Measurements from ENCODE around the gene RASGRF1.

The RASGRF1 gene

DNA sequence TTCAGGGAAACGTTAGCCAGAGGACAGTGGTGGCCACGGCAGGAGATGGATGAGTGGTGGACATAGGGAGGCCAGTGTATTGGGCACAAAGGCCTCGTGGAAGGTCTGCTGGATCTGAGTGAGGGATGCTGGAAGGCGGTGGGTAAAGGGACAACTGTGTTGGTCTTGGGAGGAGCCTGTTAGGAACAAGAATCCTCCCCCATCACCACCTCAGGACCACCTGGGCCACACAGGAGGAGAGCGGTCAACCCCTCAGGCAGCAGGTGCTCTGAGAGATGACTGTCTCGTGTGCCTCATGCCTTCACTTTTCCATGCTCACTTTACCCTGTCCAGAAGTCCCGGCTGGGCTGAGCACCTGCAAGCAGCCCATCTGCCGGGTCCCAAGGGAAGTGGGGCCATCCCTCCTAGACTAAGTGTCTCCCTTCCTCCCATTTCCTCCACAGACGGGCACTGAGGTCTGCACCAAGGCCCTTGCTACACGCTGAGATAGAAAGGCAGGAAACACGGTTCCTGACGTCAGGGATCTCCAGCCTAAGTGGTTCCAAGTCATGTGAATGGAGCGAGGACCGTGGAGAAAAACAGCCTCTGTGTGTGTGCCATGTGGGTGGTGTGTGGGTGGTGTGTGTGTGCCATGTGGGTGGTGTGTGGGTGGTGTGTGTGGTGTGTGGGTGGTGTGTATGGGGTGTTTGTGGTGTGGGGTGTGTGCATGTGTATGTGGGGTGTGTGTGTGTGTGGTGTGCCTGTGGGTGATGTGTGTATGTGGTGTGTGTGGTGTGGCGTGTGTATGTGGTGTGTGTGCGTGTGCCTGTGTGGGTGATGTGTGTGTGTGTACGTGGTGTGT, 97.9 kb downstream of the RASGRF1 start:
- in situ Hi-C loops (cut with HindIII; ENCODE audit: low sequenced_read_pairs), result no loop called here

- in situ Hi-C loops (cut with HindIII; ENCODE audit: low sequenced_read_pairs), result no loop called here
Measured at GRCh38 chr15:78991879-78992278, 98.7 kb downstream of the RASGRF1 start.

DNA sequence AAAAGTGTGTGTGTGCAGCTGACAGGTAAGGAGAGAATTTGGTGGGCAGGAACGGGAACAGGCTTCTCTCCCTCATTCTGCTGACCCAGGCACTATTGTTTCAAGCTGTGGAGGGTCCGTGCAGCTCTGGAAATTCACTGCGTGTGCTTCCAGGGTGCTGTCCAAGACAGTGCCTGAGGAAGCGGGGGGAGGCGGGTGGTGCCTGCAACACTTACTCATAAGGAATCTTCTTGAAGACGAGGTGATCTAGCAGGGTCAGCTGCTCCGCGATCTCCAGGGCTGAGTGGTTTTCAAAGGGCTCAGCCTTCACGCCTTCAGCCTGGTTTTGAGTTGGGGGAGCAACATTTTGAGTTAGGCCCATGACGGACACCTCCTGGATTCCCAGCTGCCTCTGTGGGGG, 99.1 kb downstream of the RASGRF1 start:
- in situ Hi-C loops (cut with HindIII; ENCODE audit: low sequenced_read_pairs), result no loop called here

- in situ Hi-C loops (cut with HindIII; ENCODE audit: low sequenced_read_pairs), result no loop called here
Measured at GRCh38 chr15:78990278-78990677, 100.3 kb downstream of the RASGRF1 start.

DNA sequence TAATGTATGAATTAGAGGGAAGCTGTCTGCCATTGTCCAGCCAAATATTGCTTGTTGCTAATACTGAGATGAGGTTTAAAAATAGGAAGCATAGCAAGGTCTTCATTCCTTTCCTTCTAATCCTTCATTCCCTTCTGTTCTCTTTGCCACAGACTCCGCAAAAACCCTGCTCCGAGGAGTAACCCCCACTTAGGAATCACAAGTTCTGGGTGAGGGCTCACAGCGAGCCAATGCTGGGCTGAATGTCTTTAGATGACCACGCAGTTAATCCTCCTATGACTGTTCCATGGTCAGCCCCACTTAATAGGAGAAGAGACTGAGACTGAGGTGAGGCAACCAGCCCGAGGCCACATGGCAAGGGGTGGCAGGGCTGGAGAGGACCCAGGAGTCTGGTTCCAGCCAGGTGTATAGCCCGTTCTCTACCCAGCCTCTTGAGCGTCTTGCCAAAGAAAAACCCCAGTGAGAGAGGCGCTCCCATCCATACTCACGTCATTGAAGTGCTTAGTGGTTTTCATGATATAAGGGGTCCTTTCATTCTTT, 100.8 kb downstream of the RASGRF1 start:
- in situ Hi-C loops (cut with HindIII; ENCODE audit: low sequenced_read_pairs), result no loop called here

- in situ Hi-C loops (cut with HindIII; ENCODE audit: low sequenced_read_pairs), result no loop called here
Measured at GRCh38 chr15:78988361-78988911, 102.1 kb downstream of the RASGRF1 start.

DNA sequence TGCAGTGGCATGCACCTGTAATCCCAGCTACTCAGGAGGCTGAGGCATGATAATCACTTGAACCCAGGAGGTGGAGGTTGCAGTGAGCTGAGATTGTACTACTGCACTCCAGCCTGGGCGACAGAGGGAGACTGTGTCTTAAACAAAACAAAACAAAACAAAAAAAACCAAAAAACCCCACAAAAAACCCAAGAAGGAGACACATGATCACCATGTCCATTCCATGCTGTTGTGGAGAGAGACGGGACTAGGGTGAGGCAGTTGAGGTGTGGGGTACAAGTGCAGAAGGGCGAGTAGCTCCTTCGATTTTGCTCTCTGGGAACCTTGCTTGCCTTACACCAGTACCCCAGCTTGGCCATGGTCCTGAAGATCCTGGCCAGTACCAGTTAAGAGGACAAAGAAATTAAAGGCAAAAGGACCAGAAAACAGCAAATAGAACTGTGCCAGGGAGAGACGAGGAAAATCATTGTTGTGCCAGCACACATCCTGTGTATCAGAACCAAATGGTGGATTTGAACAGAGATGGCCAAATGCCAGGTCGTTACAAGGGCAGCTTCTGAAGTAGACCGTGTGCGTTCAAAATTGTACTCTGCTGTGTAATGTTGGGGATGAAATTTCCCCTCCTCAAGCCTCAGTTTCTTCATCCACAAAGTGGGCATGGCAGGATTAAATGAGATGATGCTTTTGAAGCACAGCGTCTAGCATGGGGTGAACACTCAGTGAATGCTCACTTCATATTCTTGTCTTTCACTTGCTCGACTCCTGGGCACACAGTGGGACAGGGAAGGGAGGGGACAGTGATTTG, 102.8 kb downstream of the RASGRF1 start:
- in situ Hi-C loops (cut with HindIII; ENCODE audit: low sequenced_read_pairs), result no loop called here

DNA sequence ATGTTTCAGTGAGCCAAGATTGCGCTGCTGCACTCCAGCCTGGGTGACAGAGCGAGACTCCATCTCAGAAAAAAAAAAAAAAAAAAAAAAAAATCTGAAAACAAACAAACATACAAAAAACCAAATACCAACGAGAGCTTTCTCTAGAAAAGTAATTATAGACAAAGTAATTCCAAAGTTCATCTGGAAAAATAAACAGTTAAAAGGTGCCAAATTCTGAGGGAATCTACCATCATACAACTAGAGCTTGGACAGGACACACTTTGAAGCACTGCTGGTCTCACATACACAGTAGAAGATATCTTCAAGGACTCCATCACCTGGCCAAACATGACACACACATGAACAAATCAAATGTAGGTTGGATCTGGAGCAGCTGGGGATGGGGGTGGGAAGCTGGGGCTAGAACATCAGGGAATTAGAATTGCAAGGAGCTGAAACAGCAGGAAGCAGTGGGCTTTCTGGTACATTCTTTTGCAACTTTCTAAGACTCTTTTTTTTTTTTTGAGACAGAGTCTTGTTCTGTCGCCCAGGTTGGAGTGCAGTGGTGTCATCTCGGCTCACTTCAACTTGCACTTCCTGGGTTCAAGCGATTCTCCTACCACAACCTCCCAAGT, 104.6 kb downstream of the RASGRF1 start:
- in situ Hi-C loops (cut with HindIII; ENCODE audit: low sequenced_read_pairs), result no loop called here

GRCh38 chr15:78984041-78984440, 106.5 kb downstream of the RASGRF1 start:
- in situ Hi-C loops (cut with HindIII; ENCODE audit: low sequenced_read_pairs), result no loop called here

GRCh38 chr15:78983146-78983918, 107.2 kb downstream of the RASGRF1 start:
- in situ Hi-C loops (cut with HindIII; ENCODE audit: low sequenced_read_pairs), result no loop called here

GRCh38 chr15:78982736-78983135, 107.8 kb downstream of the RASGRF1 start:
- in situ Hi-C loops (cut with HindIII; ENCODE audit: low sequenced_read_pairs), result no loop called here

GRCh38 chr15:78981532-78982313, 108.9 kb downstream of the RASGRF1 start:
- in situ Hi-C loops (cut with HindIII; ENCODE audit: low sequenced_read_pairs), result no loop called here

GRCh38 chr15:78979456-78980320, 110.9 kb downstream of the RASGRF1 start:
- in situ Hi-C loops (cut with HindIII; ENCODE audit: low sequenced_read_pairs), result no loop called here

- in situ Hi-C loops (cut with HindIII; ENCODE audit: low sequenced_read_pairs), result no loop called here
Measured at GRCh38 chr15:78978601-78979179, 111.9 kb downstream of the RASGRF1 start.

- in situ Hi-C loops (cut with HindIII; ENCODE audit: low sequenced_read_pairs), result no loop called here
Measured at GRCh38 chr15:78977591-78978347, 112.8 kb downstream of the RASGRF1 start.

DNA sequence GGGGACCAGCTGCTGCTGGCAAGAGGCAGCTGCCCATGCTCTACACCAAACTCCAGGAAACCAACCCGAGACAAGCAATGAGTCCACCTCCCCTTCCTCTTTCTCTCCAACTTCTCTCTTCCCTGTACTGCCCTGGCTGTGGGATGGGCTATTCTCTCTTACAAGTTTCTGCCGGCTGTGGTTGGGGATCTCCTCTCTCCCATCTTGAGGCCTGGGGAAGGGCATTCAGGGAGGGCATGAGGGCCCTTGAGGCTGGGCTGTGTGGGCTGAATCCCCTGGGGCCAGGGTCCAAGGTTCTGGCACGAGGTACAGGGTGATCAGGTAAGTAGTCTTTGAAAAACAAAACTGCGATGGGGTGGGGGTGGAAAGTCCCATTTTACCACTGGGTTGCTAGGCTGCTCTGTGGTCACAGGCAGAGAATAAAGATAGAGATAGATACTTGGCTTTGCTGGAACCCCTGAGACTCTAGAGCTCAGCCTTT, 113.4 kb downstream of the RASGRF1 start:
- in situ Hi-C loops (cut with HindIII; ENCODE audit: low sequenced_read_pairs), result no loop called here

GRCh38 chr15:78976691-78977090, 113.9 kb downstream of the RASGRF1 start:
- in situ Hi-C loops (cut with HindIII; ENCODE audit: low sequenced_read_pairs), result no loop called here

Data from DLD1 (cell line).